ENCODE results near the gene ALK.

GRCh38 chr2:29175338-29175737 lies 746.0 kb downstream of the ALK start:
- no peak for TF ChIP-seq EZH2 (IDR thresholded peaks at IDR 0.05)
- no peak for TF ChIP-seq POLR2AphosphoS5 (IDR thresholded peaks at IDR 0.05; ENCODE audit: borderline replicate concordance, low read depth, low read length)
